Suppressor macrophage (primary cell): ENCODE measurements around the gene NRXN3.

Experiments used
- DNase-seq, 4 experiments: peaks; one replicate each; pipeline ENCODE4 v3.0.0-alpha.2; 2020 to 2022

The NRXN3 gene

GRCh38 chr14:78664841-78665240 is 494.7 kb downstream of the NRXN3 start:
- no peak for DNase-seq

- DNase-seq, result no peak
Observed at GRCh38 chr14:78666336-78667056, 496.3 kb downstream of the NRXN3 start.

GRCh38 chr14:78667141-78667540 is 497.0 kb downstream of the NRXN3 start:
- no peak for DNase-seq

- no peak for DNase-seq
Observed at GRCh38 chr14:78673845-78674244, 503.7 kb downstream of the NRXN3 start.

GRCh38 chr14:78674820-78675219 is 504.6 kb downstream of the NRXN3 start:
- no peak for DNase-seq

- no peak for DNase-seq
Observed at GRCh38 chr14:78683206-78683605, 513.0 kb downstream of the NRXN3 start.

GRCh38 chr14:78683981-78684380 is 513.8 kb downstream of the NRXN3 start:
- DNase-seq, result no peak

- no peak for DNase-seq
Observed at GRCh38 chr14:78688503-78688902, 518.3 kb downstream of the NRXN3 start.

- peak in 2 of 4 experiments; percentile 1 to 3 for DNase-seq
Observed at GRCh38 chr14:78690836-78691235, 520.7 kb downstream of the NRXN3 start.

- peak in 2 of 4 experiments; percentile 6 to 11 for DNase-seq
Observed at GRCh38 chr14:78697341-78697740, 527.2 kb downstream of the NRXN3 start.

- no peak for DNase-seq
Observed at GRCh38 chr14:78698991-78699390, 528.8 kb downstream of the NRXN3 start.

GRCh38 chr14:78700236-78700635 is 530.1 kb downstream of the NRXN3 start:
- DNase-seq, result no peak

GRCh38 chr14:78701246-78701645 is 531.1 kb downstream of the NRXN3 start:
- no peak for DNase-seq

- no peak for DNase-seq
Observed at GRCh38 chr14:78704965-78705364, 534.8 kb downstream of the NRXN3 start.

GRCh38 chr14:78705989-78706388 is 535.8 kb downstream of the NRXN3 start:
- DNase-seq, result no peak

- peak in 2 of 4 experiments; percentile 5 to 7 for DNase-seq
Observed at GRCh38 chr14:78709795-78710557, 539.8 kb downstream of the NRXN3 start.

- DNase-seq, result no peak
Observed at GRCh38 chr14:78710963-78711362, 540.8 kb downstream of the NRXN3 start.

GRCh38 chr14:78713716-78714115 is 543.5 kb downstream of the NRXN3 start:
- DNase-seq, result no peak

- DNase-seq, result no peak
Observed at GRCh38 chr14:78714711-78715110, 544.5 kb downstream of the NRXN3 start.

GRCh38 chr14:78721756-78722480 is 551.7 kb downstream of the NRXN3 start:
- no peak for DNase-seq

- DNase-seq, result no peak
Observed at GRCh38 chr14:78725086-78725485, 554.9 kb downstream of the NRXN3 start.

- DNase-seq, result no peak
Observed at GRCh38 chr14:78737116-78737515, 566.9 kb downstream of the NRXN3 start.

GRCh38 chr14:78737601-78738000 is 567.4 kb downstream of the NRXN3 start:
- DNase-seq, result no peak
